GM06990 (cell line): ENCODE data around the gene SHISA5.

ENCODE experiments used
- DNase-seq: peaks from one replicate; pipeline ENCODE4 v3.0.0-alpha.2; 2011; ENCODE audit not compliant: insufficient read length; ENCODE audit errors: extremely low read depth
- H3K27me3 ChIP-seq: replicated peaks from 2 replicates; pipeline ENCODE4 v1.6.0; 2011; ENCODE audit warnings: low read length; ENCODE audit not compliant: control insufficient read depth, insufficient read depth
- H3K36me3 ChIP-seq: 2 replicates; pipeline ENCODE4 v1.5.1; 2011; ENCODE audit warnings: low read length; ENCODE audit not compliant: control insufficient read depth, insufficient read depth
- H3K4me3 ChIP-seq: replicated peaks from 2 replicates; pipeline ENCODE4 v1.5.1; 2011; ENCODE audit warnings: low read depth, mild to moderate bottlenecking, control low read depth, low read length
- CTCF ChIP-seq: IDR thresholded peaks from 2 replicates; pipeline ENCODE4 v1.5.1; 2011; ENCODE audit warnings: low read length, control low read depth, mild to moderate bottlenecking, inconsistent platforms; ENCODE audit not compliant: insufficient read depth, poor library complexity, severe bottlenecking

The SHISA5 gene

GRCh38 chr3:48548126-48548525 is 44.2 kb upstream of the SHISA5 start:
- Histone ChIP-seq H3K27me3 (no peaks in the 10 kb centered on the region), H3K4me3 (no peak overlapping the region), H3K36me3 (no peaks in the 10 kb centered on the region; the same call in 1 of the 2 replicates)
- no peak for DNase-seq
- TF ChIP-seq CTCF: no peak

GRCh38 chr3:48546203-48546829 is 42.3 kb upstream of the SHISA5 start:
- H3K4me3 ChIP-seq: no peak overlapping the region
- DNase-seq: no peak
- H3K36me3 ChIP-seq: no peaks in the 10 kb centered on the region; the same call in 1 of the 2 replicates
- H3K27me3 ChIP-seq: no peaks in the 10 kb centered on the region
- no peak for TF ChIP-seq CTCF

GRCh38 chr3:48544141-48544540 is 40.2 kb upstream of the SHISA5 start:
- DNase-seq: no peak
- TF ChIP-seq CTCF: no peak
- no peaks in the 10 kb centered on the region; the same call in none of the 2 replicates for H3K36me3 ChIP-seq
- H3K4me3 ChIP-seq: no peak overlapping the region
- H3K27me3 ChIP-seq: no peaks in the 10 kb centered on the region

- DNase-seq: no peak
- Histone ChIP-seq H3K36me3 (no peaks in the 10 kb centered on the region; the same call in none of the 2 replicates), H3K4me3 (no peak overlapping the region), H3K27me3 (no peaks in the 10 kb centered on the region)
- TF ChIP-seq CTCF: no peak
Measured at GRCh38 chr3:48543271-48543866, 39.4 kb upstream of the SHISA5 start.

- H3K36me3 ChIP-seq: no peaks in the 10 kb centered on the region; the same call in 1 of the 2 replicates
- DNase-seq: no peak
- TF ChIP-seq CTCF: no peak
- H3K4me3 ChIP-seq: no peak overlapping the region
- H3K27me3 ChIP-seq: no peaks in the 10 kb centered on the region
Measured at GRCh38 chr3:48538451-48538850, 34.5 kb upstream of the SHISA5 start.
